B cell (primary cell): ENCODE results near the gene ANKLE2.

ENCODE experiments used
- EZH2 ChIP-seq: IDR thresholded peaks from 2 replicates; pipeline ENCODE4 v1.6.1; 2012; ENCODE audit warnings: borderline replicate concordance, low read depth, mild to moderate bottlenecking, moderate library complexity, low read length; ENCODE audit not compliant: insufficient read depth, poor library complexity, severe bottlenecking
- TF ChIP-seq, protein P1 (sequence below): fragments of 200-600 bp; IDR thresholded peaks from one replicate; pipeline ENCODE4 v1.8.0; 2022; ENCODE audit warnings: antibody characterized with exemption, mild to moderate bottlenecking

DNA sequence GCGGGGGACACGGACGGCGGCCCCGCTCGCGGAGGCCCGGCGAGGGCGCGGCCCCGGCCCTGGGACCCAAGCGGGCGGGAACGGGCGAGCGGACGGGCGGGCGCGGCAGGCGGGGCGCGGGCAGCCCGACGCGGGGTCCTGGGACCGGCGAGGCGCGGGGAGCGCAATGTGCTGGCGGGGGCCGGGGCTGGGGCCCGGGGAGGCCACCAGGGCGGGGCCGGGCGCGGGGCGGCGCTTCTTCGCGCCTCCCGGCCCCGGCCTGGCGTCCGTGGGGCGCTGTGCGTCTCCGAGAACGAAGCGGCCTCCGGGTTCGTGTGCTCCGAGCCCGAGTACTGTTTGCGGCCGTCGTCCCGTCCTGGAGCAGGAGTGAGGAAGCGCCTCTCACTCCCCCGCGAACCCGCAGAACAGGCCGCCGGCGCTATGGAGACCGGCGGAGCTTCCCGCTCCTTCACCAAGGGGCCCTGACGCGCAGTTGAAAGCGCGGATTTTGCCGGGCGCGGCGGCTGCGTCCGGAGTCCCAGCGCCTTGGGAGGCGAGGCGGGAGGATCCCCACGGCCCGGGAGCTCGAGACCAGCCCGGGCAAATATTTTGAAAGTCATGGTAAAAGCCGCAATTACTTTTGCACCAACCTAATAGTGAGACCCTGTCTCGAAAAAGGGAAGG lies 420 bp upstream of the ANKLE2 start:
- TF ChIP-seq, protein P1, sequence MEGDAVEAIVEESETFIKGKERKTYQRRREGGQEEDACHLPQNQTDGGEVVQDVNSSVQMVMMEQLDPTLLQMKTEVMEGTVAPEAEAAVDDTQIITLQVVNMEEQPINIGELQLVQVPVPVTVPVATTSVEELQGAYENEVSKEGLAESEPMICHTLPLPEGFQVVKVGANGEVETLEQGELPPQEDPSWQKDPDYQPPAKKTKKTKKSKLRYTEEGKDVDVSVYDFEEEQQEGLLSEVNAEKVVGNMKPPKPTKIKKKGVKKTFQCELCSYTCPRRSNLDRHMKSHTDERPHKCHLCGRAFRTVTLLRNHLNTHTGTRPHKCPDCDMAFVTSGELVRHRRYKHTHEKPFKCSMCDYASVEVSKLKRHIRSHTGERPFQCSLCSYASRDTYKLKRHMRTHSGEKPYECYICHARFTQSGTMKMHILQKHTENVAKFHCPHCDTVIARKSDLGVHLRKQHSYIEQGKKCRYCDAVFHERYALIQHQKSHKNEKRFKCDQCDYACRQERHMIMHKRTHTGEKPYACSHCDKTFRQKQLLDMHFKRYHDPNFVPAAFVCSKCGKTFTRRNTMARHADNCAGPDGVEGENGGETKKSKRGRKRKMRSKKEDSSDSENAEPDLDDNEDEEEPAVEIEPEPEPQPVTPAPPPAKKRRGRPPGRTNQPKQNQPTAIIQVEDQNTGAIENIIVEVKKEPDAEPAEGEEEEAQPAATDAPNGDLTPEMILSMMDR = peak; percentile 20
- TF ChIP-seq EZH2 = no peak
